HG03064 (cell line): ENCODE measurements around the gene NSF.

Experiments used
- ATAC-seq: cut with Tn5 transposase; IDR thresholded peaks from one replicate; pipeline ENCODE4 v1.9.1; 2021; ENCODE audit warnings: low read depth; ENCODE audit not compliant: unreplicated experiment

Gene NSF

DNA sequence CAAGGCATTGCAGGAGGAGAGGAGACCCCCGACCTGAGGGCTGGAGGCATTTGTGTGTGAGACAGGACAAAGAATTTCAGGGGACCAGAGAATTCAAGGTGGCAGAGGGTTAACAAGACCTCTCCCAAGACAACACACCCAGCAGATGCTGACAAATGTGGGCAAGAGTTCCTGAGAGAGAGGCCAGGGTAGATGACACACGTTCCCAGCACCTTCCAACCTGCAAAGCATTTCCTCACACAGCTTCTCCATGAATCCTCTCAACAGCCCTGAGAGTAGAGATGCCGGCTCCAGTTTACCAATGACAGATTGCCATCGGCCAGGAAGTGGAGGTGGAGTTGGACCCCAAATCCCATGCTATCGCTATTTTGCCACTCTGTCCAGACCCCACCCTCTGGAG lies 203.1 kb downstream of the NSF start:
- no peak for ATAC-seq

- no peak for ATAC-seq
Measured at GRCh38 chr17:46794318-46794717, 203.8 kb downstream of the NSF start.

DNA sequence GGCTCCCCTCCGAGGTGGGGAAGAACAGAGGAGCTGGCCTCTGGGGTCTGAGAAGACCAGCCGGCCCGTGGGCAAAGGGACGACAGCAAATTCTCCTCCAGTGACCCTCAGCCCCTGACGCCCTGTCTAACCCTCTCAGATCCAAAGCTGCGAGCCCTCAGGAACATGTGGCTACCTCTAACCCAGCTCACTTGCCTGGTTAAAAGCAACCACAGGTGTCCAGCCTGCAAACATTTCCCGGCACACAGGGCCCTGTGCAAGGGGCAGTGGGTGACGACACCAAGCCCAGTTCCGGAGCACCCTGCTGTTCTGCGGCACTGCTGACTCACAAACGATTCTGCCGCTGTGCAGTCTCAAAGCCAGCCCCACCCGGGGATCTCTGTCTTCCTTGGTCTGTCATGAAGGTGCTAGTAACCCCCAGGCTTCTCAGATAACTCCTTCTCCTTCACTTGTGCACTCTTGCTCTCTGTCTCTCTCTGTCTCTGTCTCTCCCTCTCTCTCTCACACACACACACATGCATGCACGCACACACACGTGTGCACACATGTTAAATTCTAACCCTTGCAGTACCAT lies 205.0 kb downstream of the NSF start:
- no peak for ATAC-seq

GRCh38 chr17:46796084-46796483 lies 205.6 kb downstream of the NSF start:
- no peak for ATAC-seq

GRCh38 chr17:46796524-46796923 lies 206.1 kb downstream of the NSF start:
- ATAC-seq, result no peak

GRCh38 chr17:46796956-46797530 lies 206.6 kb downstream of the NSF start:
- no peak for ATAC-seq

GRCh38 chr17:46800573-46800972 lies 210.1 kb downstream of the NSF start:
- ATAC-seq, result no peak

DNA sequence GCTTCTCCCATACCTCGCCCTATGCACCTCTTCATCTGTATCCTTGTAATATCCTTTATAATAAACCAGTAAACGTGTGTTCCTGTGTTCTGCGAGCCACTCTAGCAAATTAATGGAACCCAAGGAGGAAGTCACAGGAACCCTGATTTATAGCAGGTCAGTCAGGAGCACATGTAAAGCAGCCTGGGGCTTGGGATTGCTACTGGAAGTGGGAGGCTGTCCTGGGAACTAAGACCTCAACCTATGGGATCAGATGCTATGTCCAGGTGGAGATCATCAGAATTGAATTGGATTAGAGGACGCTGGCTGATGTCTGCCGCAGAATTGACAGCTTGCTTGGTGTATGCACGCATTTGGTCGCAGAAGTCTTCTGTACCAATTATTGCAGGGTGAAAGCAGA lies 212.3 kb downstream of the NSF start:
- no peak for ATAC-seq

- ATAC-seq, result no peak
Measured at GRCh38 chr17:46803544-46803943, 213.1 kb downstream of the NSF start.

GRCh38 chr17:46805771-46806170 lies 215.3 kb downstream of the NSF start:
- ATAC-seq, result no peak
